ENCODE measurements around the gene YJEFN3. TPM values are rescaled to one million over a fixed set of nuclear protein-coding genes. Genes with fewer than 3 reads are reported as not detected.

Gene YJEFN3
- total RNA-seq, 4 donors from 2014 or later: 0.33 to 1.1 (median 0.80) TPM

DNA sequence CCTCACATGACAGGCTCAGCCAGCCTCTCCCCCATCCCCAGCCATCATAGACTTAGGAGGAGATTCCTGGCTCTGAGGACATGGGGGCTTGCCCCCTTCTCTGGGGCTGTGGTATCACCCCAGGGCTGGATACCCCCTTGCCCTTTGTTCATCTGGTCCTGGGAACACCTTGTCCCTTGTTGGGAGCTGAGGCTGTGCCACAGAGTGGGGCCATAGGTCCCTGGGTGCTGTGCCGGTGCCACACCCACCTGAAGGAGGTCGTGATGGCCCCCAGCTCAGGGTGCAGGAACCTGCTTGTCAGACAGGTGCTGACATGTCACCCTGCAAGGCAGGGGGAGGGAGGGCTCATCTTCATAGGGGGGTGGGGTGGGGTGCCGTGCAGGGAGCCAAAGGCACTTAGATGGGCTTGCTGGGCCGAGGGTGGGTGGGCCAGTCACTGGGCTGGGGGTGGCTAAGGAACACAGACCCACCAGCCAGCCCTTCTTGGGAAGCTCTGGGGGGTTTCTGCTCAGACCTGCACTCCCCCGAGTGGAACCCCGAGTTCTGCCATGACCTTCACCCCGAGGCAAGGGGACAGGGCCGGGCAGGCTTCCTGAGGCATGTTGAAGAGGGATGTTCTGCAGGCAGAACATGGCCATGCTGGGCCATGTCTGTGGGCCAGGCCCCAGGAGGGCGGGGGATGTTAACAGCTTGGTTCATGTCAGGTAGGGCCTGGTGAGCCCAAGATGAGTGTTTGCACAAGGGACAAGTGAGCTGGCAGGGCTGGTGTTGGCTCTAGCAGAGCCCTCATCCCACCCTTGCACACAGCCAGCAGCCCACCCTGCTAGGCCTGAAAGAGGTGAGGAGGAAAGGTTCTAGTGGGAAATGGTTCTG is 41.4 kb upstream of the YJEFN3 start:
- no peak for TF ChIP-seq CTCF (IDR thresholded peaks at IDR 0.05; ENCODE audit: low read depth)

- no peak for TF ChIP-seq CTCF (IDR thresholded peaks at IDR 0.05; ENCODE audit: low read depth)
Observed at GRCh38 chr19:19487950-19488874, 40.5 kb upstream of the YJEFN3 start.

DNA sequence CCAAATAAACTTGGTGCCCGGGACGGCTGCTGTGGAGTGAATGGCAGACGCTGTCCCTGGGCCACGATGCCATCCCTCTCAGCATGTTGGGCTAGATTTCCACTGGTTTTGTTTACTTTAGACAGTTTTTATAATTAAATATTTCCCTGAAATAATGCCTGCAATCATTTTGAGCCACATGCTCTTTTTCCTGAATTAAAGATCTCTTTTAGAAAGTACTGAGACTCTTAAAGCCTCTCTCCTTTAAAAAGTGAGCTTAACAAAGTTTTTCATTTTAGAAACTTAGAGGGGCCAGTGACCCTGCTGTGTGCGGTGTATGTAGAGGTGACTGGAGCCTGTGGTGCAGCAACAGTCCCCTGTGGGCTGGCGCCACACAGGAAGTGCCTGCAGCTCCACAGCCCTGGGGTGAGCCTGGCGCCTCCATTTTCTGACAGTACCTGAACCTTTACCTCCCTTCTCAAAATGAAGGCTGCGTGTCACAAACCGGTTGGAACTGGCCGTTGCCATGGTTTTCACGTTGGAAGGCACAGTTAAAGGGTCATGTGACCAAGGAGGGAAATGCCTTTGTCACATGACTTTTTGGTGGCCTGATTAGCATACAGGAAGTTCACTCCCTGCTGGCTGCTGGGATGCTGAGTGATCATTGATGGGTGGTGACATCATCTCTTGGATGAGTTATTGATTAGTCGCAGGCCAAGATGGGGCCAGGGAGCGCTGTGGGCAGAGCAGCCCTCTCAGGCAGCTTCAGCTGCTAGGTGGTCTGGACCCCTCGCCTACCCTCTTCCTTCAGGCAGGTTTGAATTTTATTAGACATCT is 39.6 kb upstream of the YJEFN3 start:
- TF ChIP-seq CTCF (IDR thresholded peaks at IDR 0.05; ENCODE audit: low read depth): no peak

GRCh38 chr19:19489804-19490204 is 38.9 kb upstream of the YJEFN3 start:
- TF ChIP-seq CTCF (IDR thresholded peaks at IDR 0.05; ENCODE audit: low read depth): no peak

- TF ChIP-seq CTCF (IDR thresholded peaks at IDR 0.05; ENCODE audit: low read depth): no peak
Observed at GRCh38 chr19:19490214-19490968, 38.3 kb upstream of the YJEFN3 start.

GRCh38 chr19:19491321-19492025 is 37.2 kb upstream of the YJEFN3 start:
- no peak for TF ChIP-seq CTCF (IDR thresholded peaks at IDR 0.05; ENCODE audit: low read depth)

All from subcutaneous adipose tissue (tissue), 4 donors.